H1 (cell line): ENCODE data around the gene ARL10. TPM values are rescaled to one million over a fixed set of nuclear protein-coding genes. Genes with fewer than 3 reads are reported as not detected.

Experiments used
- BACH1 ChIP-seq: IDR thresholded peaks from 2 replicates; pipeline ENCODE4 v1.6.1; 2012; ENCODE audit warnings: low read length, improper control_type of control experiment
- CBX5 ChIP-seq: fragments of 300-800, 300-1000 bp; sonication (generic); IDR thresholded peaks from 2 replicates; pipeline ENCODE4 v1.7.1; 2016; ENCODE audit warnings: antibody characterized with exemption, low read length, low read depth
- CHD1 ChIP-seq: IDR thresholded peaks from 2 replicates; pipeline ENCODE4 v1.6.1; 2012; ENCODE audit warnings: low read depth, low read length, improper control_type of control experiment
- KDM1A ChIP-seq: fragments of 200-600, 300-600 bp; sonication (generic); IDR thresholded peaks from 2 replicates; pipeline ENCODE4 v1.7.1; 2016; ENCODE audit warnings: mild to moderate bottlenecking, low read length, borderline replicate concordance
- PHF8 ChIP-seq: fragments of 200-600 bp; sonication (generic); conservative IDR thresholded peaks from 2 replicates; pipeline ENCODE4 v1.7.1; 2012; ENCODE audit warnings: low read depth, mild to moderate bottlenecking, inconsistent platforms, low read length, moderate library complexity
- SUZ12 ChIP-seq: fragments of 200-600 bp; sonication (generic); IDR thresholded peaks from 2 replicates; pipeline ENCODE4 v1.6.1; 2012; ENCODE audit warnings: mild to moderate bottlenecking, inconsistent platforms, low read length, moderate library complexity, mixed read lengths
- TAF7 ChIP-seq: optimal IDR thresholded peaks from 2 replicates; pipeline ENCODE3; 2011; ENCODE audit warnings: low read depth, mild to moderate bottlenecking, inconsistent platforms, low read length, moderate library complexity, borderline replicate concordance
- TEAD4 ChIP-seq: IDR thresholded peaks from 2 replicates; pipeline ENCODE4 v1.6.1; 2012; ENCODE audit warnings: low read depth, low read length, inconsistent platforms, mixed read lengths
- polyA plus RNA-seq, 7 experiments: library from polyadenylated mRNA; depleted of rRNA in 3 of 7; stranded (reverse) in 5 of 7; unstranded in 2 of 7; fragments of >200 nt in 5 of 7; fragments of 200-250 nt in 2 of 7; gene quantifications; 1 replicate in 5 of 7; 2 replicates in 1 of 7; 4 replicates in 1 of 7; pipeline versions ENCODE4 v1.2.1 to v1.2.3, GENCODE V29; 2011 to 2013; ENCODE audit warnings: missing spikeins in 2 of 7, mixed read lengths in 2 of 7
- total RNA-seq: library from RNA; stranded (reverse); fragmentation: NEBNext Ultra II Directional; extraction: Animal tissue kit (Norgen Biotek cat#: 25700); gene quantifications from 2 replicates; pipeline ENCODE4 v1.2.1, GENCODE V29; 2021
- TF ChIP-seq, protein P1 (sequence below): fragments of 300-600 bp; sonication (generic); IDR thresholded peaks from 2 replicates; pipeline ENCODE4 v1.7.1; 2012; ENCODE audit warnings: low read length, moderate library complexity, mild to moderate bottlenecking, inconsistent platforms; ENCODE audit not compliant: insufficient replicate concordance

The ARL10 gene
- total and polyA plus RNA-seq, 2 of the 8 experiments (the other 6 are each of a cell fraction or from before 2014, with no cell fraction given) = 3.1 to 7.4 TPM

DNA sequence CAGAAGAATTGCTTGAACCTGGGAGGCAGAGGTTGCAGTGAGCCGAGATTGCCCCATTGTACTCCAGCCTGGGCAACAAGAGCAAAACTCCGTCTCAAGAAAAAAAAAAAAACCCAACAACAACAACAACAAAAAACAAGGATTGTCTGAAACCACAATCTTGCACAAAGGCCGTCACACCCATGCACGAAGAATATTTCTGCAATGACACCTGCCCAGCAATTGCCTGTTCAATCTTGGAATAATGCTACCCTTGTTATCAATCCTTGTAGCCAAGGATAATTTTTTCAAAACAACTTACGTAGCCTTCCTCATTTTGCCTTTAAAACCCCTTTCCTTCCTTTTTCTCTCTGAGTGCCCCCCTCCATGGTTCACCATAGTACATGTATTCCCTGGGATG is 54.8 kb downstream of the ARL10 start (continued):
- TF ChIP-seq TAF7 (no peak), PHF8 (no peak), CBX5 (no peak), SUZ12 (no peak), CHD1 (no peak), BACH1 (no peak), KDM1A (no peak), TEAD4 (no peak)
- TF ChIP-seq, protein P1, sequence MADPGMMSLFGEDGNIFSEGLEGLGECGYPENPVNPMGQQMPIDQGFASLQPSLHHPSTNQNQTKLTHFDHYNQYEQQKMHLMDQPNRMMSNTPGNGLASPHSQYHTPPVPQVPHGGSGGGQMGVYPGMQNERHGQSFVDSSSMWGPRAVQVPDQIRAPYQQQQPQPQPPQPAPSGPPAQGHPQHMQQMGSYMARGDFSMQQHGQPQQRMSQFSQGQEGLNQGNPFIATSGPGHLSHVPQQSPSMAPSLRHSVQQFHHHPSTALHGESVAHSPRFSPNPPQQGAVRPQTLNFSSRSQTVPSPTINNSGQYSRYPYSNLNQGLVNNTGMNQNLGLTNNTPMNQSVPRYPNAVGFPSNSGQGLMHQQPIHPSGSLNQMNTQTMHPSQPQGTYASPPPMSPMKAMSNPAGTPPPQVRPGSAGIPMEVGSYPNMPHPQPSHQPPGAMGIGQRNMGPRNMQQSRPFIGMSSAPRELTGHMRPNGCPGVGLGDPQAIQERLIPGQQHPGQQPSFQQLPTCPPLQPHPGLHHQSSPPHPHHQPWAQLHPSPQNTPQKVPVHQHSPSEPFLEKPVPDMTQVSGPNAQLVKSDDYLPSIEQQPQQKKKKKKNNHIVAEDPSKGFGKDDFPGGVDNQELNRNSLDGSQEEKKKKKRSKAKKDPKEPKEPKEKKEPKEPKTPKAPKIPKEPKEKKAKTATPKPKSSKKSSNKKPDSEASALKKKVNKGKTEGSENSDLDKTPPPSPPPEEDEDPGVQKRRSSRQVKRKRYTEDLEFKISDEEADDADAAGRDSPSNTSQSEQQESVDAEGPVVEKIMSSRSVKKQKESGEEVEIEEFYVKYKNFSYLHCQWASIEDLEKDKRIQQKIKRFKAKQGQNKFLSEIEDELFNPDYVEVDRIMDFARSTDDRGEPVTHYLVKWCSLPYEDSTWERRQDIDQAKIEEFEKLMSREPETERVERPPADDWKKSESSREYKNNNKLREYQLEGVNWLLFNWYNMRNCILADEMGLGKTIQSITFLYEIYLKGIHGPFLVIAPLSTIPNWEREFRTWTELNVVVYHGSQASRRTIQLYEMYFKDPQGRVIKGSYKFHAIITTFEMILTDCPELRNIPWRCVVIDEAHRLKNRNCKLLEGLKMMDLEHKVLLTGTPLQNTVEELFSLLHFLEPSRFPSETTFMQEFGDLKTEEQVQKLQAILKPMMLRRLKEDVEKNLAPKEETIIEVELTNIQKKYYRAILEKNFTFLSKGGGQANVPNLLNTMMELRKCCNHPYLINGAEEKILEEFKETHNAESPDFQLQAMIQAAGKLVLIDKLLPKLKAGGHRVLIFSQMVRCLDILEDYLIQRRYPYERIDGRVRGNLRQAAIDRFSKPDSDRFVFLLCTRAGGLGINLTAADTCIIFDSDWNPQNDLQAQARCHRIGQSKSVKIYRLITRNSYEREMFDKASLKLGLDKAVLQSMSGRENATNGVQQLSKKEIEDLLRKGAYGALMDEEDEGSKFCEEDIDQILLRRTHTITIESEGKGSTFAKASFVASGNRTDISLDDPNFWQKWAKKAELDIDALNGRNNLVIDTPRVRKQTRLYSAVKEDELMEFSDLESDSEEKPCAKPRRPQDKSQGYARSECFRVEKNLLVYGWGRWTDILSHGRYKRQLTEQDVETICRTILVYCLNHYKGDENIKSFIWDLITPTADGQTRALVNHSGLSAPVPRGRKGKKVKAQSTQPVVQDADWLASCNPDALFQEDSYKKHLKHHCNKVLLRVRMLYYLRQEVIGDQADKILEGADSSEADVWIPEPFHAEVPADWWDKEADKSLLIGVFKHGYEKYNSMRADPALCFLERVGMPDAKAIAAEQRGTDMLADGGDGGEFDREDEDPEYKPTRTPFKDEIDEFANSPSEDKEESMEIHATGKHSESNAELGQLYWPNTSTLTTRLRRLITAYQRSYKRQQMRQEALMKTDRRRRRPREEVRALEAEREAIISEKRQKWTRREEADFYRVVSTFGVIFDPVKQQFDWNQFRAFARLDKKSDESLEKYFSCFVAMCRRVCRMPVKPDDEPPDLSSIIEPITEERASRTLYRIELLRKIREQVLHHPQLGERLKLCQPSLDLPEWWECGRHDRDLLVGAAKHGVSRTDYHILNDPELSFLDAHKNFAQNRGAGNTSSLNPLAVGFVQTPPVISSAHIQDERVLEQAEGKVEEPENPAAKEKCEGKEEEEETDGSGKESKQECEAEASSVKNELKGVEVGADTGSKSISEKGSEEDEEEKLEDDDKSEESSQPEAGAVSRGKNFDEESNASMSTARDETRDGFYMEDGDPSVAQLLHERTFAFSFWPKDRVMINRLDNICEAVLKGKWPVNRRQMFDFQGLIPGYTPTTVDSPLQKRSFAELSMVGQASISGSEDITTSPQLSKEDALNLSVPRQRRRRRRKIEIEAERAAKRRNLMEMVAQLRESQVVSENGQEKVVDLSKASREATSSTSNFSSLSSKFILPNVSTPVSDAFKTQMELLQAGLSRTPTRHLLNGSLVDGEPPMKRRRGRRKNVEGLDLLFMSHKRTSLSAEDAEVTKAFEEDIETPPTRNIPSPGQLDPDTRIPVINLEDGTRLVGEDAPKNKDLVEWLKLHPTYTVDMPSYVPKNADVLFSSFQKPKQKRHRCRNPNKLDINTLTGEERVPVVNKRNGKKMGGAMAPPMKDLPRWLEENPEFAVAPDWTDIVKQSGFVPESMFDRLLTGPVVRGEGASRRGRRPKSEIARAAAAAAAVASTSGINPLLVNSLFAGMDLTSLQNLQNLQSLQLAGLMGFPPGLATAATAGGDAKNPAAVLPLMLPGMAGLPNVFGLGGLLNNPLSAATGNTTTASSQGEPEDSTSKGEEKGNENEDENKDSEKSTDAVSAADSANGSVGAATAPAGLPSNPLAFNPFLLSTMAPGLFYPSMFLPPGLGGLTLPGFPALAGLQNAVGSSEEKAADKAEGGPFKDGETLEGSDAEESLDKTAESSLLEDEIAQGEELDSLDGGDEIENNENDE = no peak
